Measurements from ENCODE around the gene R3HDML. TPM values are rescaled to one million over a fixed set of nuclear protein-coding genes. Genes with fewer than 3 reads are reported as not detected.
"Not testable (repeated sequence)": the region's sequence is repeated elsewhere in the genome, so short reads cannot be mapped to it uniquely, and the experiment has no call there.

R3HDML gene
- total and polyA plus RNA-seq, 2 donors = not detected

DNA sequence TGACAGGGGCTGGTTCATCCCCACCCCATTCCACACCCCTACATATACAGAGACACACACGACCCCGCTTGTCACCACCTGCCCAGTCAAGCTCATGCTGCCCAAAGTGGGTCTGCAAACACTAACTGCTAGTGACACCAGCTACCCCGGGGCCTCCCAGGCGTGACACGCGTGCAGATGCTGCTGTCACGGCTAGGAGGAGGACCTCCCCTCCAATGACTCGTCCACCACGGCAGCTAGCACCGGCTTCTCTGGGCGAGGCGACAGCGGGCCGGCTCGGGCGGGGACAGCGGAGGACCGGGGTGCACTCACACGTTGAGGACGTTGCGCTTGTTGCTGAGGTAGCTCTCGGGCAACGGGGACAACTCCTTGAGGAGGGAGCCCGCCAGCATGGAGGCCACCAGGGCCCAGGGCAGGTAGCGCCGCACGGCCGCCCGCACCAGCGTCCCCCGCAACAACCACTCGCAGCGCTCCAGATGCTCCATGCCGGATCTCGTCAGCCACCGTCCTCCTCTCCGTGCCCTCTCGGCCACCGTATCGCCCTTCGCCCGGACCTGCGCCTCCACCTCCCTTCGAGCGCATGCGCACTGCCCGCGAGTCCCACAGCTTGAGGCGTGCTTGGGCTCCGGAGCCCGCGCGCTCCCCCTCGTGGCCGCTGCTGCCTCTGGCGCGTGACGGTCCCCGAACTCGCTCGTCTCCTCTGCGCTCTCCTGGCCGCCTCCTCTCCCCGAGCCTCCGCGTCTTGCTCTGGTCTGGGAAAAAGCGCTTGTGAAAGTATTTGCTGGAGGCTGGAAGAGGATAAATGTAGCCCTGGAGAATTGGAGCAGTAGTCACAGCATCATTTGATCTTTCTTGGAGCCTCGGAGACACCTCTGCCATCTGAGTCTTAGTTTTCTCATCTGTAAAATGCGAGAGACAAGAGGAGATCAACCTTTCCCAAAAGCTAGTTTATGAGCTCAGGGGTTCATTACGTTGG, 25.9 kb upstream of the R3HDML start, which contains the start of gene FITM2:
FITM2 (minus strand) TSS at position 539 of the 976 bp plus-strand sequence; CDS start at position 485, 54 bp downstream.
- no peaks in the 10 kb centered on the region for H3K36me3 ChIP-seq (ENCODE audit: insufficient read depth)
- WGBS = 1% methylated on average over 70 of the region's 70 CpGs
- H3K27ac ChIP-seq (ENCODE audit: low read depth) = no peak within 1 kb of the TSS
- DNase-seq (ENCODE audit: extremely low spot score) = peak; percentile 92
- H3K4me3 ChIP-seq (ENCODE audit: low read depth, low read length) = peak within 1 kb of the TSS; percentile 62
- H3K4me1 ChIP-seq (ENCODE audit: insufficient read depth) = peaks cover 3% of the 10 kb centered on the region

- Histone ChIP-seq H3K36me3 (ENCODE audit: insufficient read depth) (no peaks in the 10 kb centered on the region), H3K27ac (ENCODE audit: low read depth) (no peak overlapping the region), H3K4me3 (ENCODE audit: low read depth, low read length) (no peak overlapping the region), H3K4me1 (ENCODE audit: insufficient read depth) (no peaks in the 10 kb centered on the region)
- DNase-seq (ENCODE audit: extremely low spot score) = no peak
Observed at GRCh38 chr20:44314870-44315269, 22.0 kb upstream of the R3HDML start.

DNA sequence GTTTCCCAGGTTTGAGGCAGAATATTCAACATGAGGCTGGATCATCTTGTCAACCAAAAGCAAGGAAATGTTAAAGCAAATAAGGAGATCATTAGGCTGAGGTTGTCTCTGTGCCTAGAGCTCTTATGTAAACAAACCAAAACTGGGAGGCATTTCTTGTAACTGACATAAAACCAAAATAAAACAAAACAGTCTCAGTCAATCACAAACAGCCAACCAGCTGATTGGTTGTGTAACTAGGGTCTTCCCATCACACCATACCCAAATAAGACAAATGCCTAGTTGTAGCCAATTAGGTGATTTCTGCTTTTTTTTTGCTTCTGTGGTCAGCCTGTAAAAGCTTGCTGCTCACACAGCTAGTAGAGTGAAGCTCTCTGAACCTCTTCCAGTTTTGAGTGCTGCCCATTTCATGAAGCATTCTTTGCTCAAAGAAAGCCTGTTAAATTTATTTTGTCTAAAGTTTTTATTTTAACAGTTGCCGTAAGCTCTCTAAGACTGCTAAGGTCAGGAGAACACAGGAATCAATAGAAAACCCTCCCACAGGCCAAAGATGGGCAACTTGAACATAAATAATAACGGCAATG, 16.9 kb upstream of the R3HDML start:
- Histone ChIP-seq H3K4me3 (ENCODE audit: low read depth, low read length) (no peak overlapping the region), H3K27ac (ENCODE audit: low read depth) (no peak overlapping the region), H3K4me1 (ENCODE audit: insufficient read depth) (no peaks in the 10 kb centered on the region), H3K36me3 (ENCODE audit: insufficient read depth) (no peaks in the 10 kb centered on the region)
- no peak for DNase-seq (ENCODE audit: extremely low spot score)
- WGBS = 88% methylated on average over 2 of the region's 2 CpGs

GRCh38 chr20:44324343-44324742, 12.5 kb upstream of the R3HDML start:
- 12% methylated on average over 1 of the region's 1 CpG for WGBS

DNA sequence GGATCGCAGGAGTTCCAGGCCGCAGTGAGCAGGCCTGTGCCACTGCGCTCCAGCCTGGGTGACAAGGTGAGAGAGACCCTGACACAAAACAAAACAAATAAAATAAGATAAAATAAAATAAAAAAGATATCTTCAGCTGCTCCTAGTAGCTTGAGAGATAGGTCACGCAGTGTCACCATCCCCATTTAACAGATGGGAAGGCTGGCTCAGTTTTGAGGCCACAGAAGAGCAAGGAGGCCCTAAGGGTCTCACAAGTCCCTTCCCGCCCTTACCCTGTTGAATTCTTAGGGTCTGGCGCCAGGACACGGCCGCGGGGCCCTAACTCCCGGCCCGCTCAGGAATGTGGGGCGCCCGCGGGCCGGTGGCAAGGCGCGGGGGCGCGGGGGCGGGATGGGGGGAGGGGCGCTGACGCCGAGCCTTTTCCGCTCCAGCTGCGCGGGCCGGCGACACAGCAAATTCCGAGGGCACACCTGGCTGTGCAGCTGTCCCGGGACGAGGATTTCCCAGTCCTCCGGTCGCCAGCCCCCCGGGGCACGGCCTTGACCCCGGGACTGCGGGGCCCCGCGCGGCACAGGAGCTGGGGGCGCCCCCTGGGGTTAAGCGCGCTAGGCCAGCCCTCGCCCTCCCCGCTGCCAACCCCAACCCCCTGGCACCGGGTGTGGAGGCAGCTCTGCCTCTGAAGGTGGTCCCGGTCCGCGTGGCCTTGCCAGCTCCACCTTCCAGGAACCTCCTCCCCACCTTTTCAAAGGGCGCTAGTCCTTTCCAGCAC, 10.3 kb upstream of the R3HDML start:
- WGBS = 12% methylated on average over 49 of the region's 50 CpGs
- no peaks in the 10 kb centered on the region for H3K4me1 ChIP-seq (ENCODE audit: insufficient read depth)
- H3K36me3 ChIP-seq (ENCODE audit: insufficient read depth) = no peaks in the 10 kb centered on the region
- H3K4me3 ChIP-seq (ENCODE audit: low read depth, low read length) = peak overlapping the region; percentile 23
- DNase-seq (ENCODE audit: extremely low spot score) = no peak
- H3K27ac ChIP-seq (ENCODE audit: low read depth) = no peak overlapping the region

More at GRCh38 chr20:44324343-44324742, 12.5 kb upstream of the R3HDML start:
- no peak for DNase-seq (ENCODE audit: extremely low spot score)
- Histone ChIP-seq H3K36me3 (ENCODE audit: insufficient read depth) (no peaks in the 10 kb centered on the region), H3K4me1 (ENCODE audit: insufficient read depth) (no peaks in the 10 kb centered on the region), H3K4me3 (ENCODE audit: low read depth, low read length) (no peak overlapping the region), H3K27ac (ENCODE audit: low read depth) (no peak overlapping the region)

GRCh38 chr20:44327748-44328147, 9.1 kb upstream of the R3HDML start:
- H3K4me3 ChIP-seq (ENCODE audit: low read depth, low read length); DNase-seq (ENCODE audit: extremely low spot score); H3K36me3 ChIP-seq (ENCODE audit: insufficient read depth); H3K4me1 ChIP-seq (ENCODE audit: insufficient read depth); H3K27ac ChIP-seq (ENCODE audit: low read depth): not testable (repeated sequence)
- WGBS = 88% methylated on average over 7 of the region's 7 CpGs

DNA sequence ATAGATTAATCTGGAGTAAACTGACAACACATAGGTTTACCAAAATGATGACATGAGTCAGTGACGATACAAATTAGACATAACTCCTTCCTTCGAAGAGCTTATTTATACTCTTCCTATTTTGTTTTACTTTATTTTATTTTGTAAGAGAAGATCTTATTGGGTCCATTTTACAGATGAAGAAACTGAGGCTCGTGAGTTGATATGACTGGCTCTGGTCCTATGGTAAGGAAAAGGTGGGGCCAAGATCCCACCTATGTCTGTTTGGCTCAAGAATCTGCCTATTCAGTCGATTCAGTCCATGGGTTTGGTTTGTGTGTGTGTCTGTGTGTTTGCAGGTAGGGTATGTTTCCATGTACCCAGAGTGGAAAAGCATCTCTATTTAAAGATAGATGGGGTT, 8.4 kb upstream of the R3HDML start:
- 87% methylated on average over 4 of the region's 4 CpGs for whole genome bisulfite sequencing
- no peak overlapping the region for H3K27ac ChIP-seq (ENCODE audit: low read depth)

DNA sequence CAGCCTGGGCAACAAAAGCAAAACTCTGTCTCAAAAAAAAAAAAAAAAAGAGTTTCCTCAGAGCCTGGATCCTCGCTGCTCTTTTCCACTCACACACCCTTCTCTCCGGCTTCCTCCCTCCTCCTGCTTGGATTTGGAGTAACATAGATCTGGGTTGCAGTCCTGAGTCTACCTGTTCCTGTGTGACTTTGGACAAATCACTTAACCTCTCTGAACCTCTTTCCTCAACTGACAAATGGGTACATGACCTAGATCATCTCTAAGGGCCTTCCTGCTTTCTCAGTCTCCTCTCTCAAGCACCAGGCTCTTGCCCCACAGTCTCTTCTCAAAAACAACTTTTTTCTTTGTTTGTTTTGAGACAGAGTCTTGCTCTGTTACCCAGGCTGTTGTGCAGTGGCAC, 5.6 kb upstream of the R3HDML start:
- no peak overlapping the region for H3K4me3 ChIP-seq (ENCODE audit: low read depth, low read length)
- no peak for DNase-seq (ENCODE audit: extremely low spot score)
- no peaks in the 10 kb centered on the region for H3K36me3 ChIP-seq (ENCODE audit: insufficient read depth)
- H3K4me1 ChIP-seq (ENCODE audit: insufficient read depth) = no peaks in the 10 kb centered on the region
- H3K27ac ChIP-seq (ENCODE audit: low read depth) = no peak overlapping the region
- WGBS = 85% methylated on average over 2 of the region's 2 CpGs

More for the DNA sequence above, 8.4 kb upstream of the R3HDML start:
- no peaks in the 10 kb centered on the region for H3K4me1 ChIP-seq (ENCODE audit: insufficient read depth)
- DNase-seq (ENCODE audit: extremely low spot score) = no peak
- H3K4me3 ChIP-seq (ENCODE audit: low read depth, low read length) = no peak overlapping the region
- no peaks in the 10 kb centered on the region for H3K36me3 ChIP-seq (ENCODE audit: insufficient read depth)

DNA sequence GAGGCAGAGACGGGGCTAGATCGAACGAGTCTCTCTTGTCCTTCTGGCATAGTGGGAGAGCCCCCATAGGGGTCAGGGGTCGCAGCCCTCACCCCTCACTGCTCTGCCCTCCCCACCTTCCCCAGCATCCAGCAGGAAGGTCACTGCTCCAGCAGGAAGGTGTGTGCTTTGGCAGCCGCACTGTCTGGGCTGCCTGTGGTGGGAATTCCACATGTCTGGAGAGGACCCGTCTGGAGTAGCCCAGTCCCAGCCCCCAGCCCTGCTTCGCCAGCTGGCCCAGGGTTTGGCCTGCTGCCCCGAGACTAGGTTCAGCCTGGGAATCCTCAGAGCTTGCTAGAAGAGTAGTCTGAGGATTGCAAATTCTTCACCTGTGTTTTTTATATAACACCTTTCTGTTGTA, 2.5 kb upstream of the R3HDML start:
- no peak for DNase-seq (ENCODE audit: extremely low spot score)
- WGBS = 36% methylated on average over 8 of the region's 8 CpGs
- Histone ChIP-seq H3K36me3 (ENCODE audit: insufficient read depth) (no peaks in the 10 kb centered on the region), H3K4me1 (ENCODE audit: insufficient read depth) (no peaks in the 10 kb centered on the region), H3K27ac (ENCODE audit: low read depth) (no peak overlapping the region), H3K4me3 (ENCODE audit: low read depth, low read length) (no peak overlapping the region)

DNA sequence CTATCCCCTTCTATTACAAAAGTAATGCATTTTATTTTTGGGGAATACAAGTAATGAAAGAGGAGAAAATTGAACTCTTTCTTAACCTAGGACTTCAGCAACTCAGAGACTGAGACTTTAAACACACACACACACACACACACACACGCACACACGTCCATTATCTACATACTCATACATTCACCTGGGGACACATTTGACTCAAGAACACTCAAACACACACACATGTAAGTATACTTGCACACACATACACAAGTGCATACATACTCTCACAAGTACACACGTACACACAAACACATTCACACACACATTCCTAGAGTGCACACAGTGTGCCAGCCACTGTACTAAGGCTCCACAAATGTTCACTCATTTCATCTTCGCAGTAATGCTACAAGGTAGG, 2.1 kb upstream of the R3HDML start:
- H3K27ac ChIP-seq (ENCODE audit: low read depth) = no peak overlapping the region
- H3K36me3 ChIP-seq (ENCODE audit: insufficient read depth) = no peaks in the 10 kb centered on the region
- no peak overlapping the region for H3K4me3 ChIP-seq (ENCODE audit: low read depth, low read length)
- H3K4me1 ChIP-seq (ENCODE audit: insufficient read depth) = no peaks in the 10 kb centered on the region
- WGBS = 85% methylated on average over 4 of the region's 4 CpGs
- no peak for DNase-seq (ENCODE audit: extremely low spot score)

- Histone ChIP-seq H3K4me1 (ENCODE audit: insufficient read depth) (no peaks in the 10 kb centered on the region), H3K27ac (ENCODE audit: low read depth) (no peak overlapping the region), H3K36me3 (ENCODE audit: insufficient read depth) (no peaks in the 10 kb centered on the region), H3K4me3 (ENCODE audit: low read depth, low read length) (no peak overlapping the region)
- 66% methylated on average over 2 of the region's 2 CpGs for WGBS
- DNase-seq (ENCODE audit: extremely low spot score) = no peak
Observed at GRCh38 chr20:44335675-44336074, 1.2 kb upstream of the R3HDML start.

- no peak for DNase-seq (ENCODE audit: extremely low spot score)
- Histone ChIP-seq H3K4me3 (ENCODE audit: low read depth, low read length) (no peak overlapping the region), H3K27ac (ENCODE audit: low read depth) (no peak overlapping the region), H3K4me1 (ENCODE audit: insufficient read depth) (no peaks in the 10 kb centered on the region), H3K36me3 (ENCODE audit: insufficient read depth) (no peaks in the 10 kb centered on the region)
- 18% methylated on average over 15 of the region's 15 CpGs for WGBS
Observed at GRCh38 chr20:44336086-44336485, 757 bp upstream of the R3HDML start.

DNA sequence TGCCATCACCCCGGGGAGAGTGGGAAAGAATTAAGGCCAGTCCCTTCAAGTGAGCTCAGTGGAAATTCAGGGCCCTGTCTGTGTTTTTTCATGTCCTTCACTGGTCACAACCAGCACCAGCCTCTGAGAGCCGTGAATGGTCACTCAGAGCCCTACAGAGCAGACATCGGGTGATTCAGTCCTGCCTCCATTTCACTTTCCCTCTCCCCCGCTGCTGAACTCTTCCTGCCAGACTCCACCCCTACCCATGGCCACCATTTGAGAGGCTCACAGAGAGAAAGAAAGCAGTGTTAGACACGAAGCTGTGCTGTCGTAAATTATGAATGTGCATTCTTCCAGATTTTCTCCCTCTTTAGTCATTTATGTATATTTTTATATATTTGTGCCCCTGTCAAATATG, 5.4 kb downstream of the R3HDML start:
- no peak for DNase-seq (ENCODE audit: extremely low spot score)
- H3K27ac ChIP-seq (ENCODE audit: low read depth) = no peak overlapping the region
- no peak overlapping the region for H3K4me3 ChIP-seq (ENCODE audit: low read depth, low read length)
- H3K36me3 ChIP-seq (ENCODE audit: insufficient read depth) = no peaks in the 10 kb centered on the region
- H3K4me1 ChIP-seq (ENCODE audit: insufficient read depth) = no peaks in the 10 kb centered on the region
- WGBS = 37% methylated on average over 6 of the region's 6 CpGs
